ENCODE results near the gene EIF4G3. TPM values are rescaled to one million over a fixed set of nuclear protein-coding genes. Genes with fewer than 3 reads are reported as not detected.

Gene EIF4G3
- total RNA-seq, 2 experiments from 2014 or later, result 37.9 to 41.2 TPM

DNA sequence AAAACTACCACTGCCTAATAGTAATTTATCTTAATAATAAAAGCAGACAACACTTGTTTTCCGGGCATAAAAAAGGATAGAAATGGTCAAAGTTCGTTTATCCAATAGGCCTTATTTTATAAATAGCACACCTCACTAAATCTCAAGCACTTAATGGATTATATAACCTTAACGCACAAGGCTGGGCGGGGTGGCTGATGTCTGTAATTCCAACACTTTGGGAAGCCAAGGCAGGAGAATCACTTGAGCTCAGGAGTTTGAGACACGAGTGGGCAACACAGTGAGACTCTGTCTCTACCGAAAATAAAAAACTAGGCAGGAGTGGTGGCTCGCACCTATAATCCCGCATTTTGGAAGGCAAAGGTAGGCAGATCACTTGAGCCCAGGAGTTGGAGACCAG is 12.4 kb downstream of the EIF4G3 start:
- H3K4me3 Mint-ChIP-seq, result no peak overlapping the region
- peaks cover 42% of the 10 kb centered on the region for H3K36me3 Mint-ChIP-seq (ENCODE audit: low read depth)
- ChIA-PET POLR2A (no interaction called here), CTCF (interaction anchor here (2.4 kb wide), 1 partner anchor 31 kb away, joined by 9 read pairs; no protein-coding TSS in a partner anchor)
- peaks cover 14% of the 10 kb centered on the region for H3K4me1 Mint-ChIP-seq (ENCODE audit: low read depth)
- ATAC-seq (no peak), DNase-seq (no peak)
- no peaks in the 10 kb centered on the region for H3K27me3 Mint-ChIP-seq (ENCODE audit: low read depth)
- H3K27ac Mint-ChIP-seq, result no peak overlapping the region
- no peaks in the 10 kb centered on the region for H3K9me3 Mint-ChIP-seq (ENCODE audit: insufficient read depth)

GRCh38 chr1:21162740-21163464 is 13.8 kb downstream of the EIF4G3 start:
- DNase-seq (no peak), ATAC-seq (no peak)
- Mint-ChIP-seq H3K27ac (no peak overlapping the region), H3K9me3 (ENCODE audit: insufficient read depth) (no peaks in the 10 kb centered on the region), H3K27me3 (ENCODE audit: low read depth) (no peaks in the 10 kb centered on the region), H3K4me1 (ENCODE audit: low read depth) (peaks cover 22% of the 10 kb centered on the region), H3K36me3 (ENCODE audit: low read depth) (peaks cover 42% of the 10 kb centered on the region), H3K4me3 (no peak overlapping the region)
- ChIA-PET CTCF (interaction anchor here (0.7 to 2.4 kb wide), 5 partner anchors 9 to 466 kb away, joined by 3 to 9 read pairs (median 3); no protein-coding TSS in a partner anchor), POLR2A (no interaction called here)

- Mint-ChIP-seq H3K4me3 (no peak overlapping the region), H3K9me3 (ENCODE audit: insufficient read depth) (no peaks in the 10 kb centered on the region), H3K27ac (no peak overlapping the region), H3K36me3 (ENCODE audit: low read depth) (peaks cover 37% of the 10 kb centered on the region), H3K4me1 (ENCODE audit: low read depth) (peaks cover 32% of the 10 kb centered on the region), H3K27me3 (ENCODE audit: low read depth) (no peaks in the 10 kb centered on the region)
- POLR2A ChIA-PET, result no interaction called here
- ATAC-seq (no peak), DNase-seq (no peak)
- CTCF ChIA-PET, result interaction anchor here (0.6 to 2.4 kb wide), 2 partner anchors 12 to 33 kb away, joined by 3 to 9 read pairs; no protein-coding TSS in a partner anchor
Measured at GRCh38 chr1:21161842-21162241, 14.9 kb downstream of the EIF4G3 start.

GRCh38 chr1:21160263-21160796 is 16.4 kb downstream of the EIF4G3 start:
- H3K9me3 Mint-ChIP-seq (ENCODE audit: insufficient read depth), result no peaks in the 10 kb centered on the region
- CTCF ChIA-PET, result interaction anchor here (0.6 kb wide), 1 partner anchor 513 kb away, joined by 3 read pairs; no protein-coding TSS in a partner anchor
- peaks cover 34% of the 10 kb centered on the region for H3K36me3 Mint-ChIP-seq (ENCODE audit: low read depth)
- H3K27me3 Mint-ChIP-seq (ENCODE audit: low read depth), result no peaks in the 10 kb centered on the region
- DNase-seq, result no peak
- H3K4me1 Mint-ChIP-seq (ENCODE audit: low read depth), result peaks cover 32% of the 10 kb centered on the region
- POLR2A ChIA-PET, result no interaction called here
- ATAC-seq, result no peak
- no peak overlapping the region for H3K27ac Mint-ChIP-seq
- no peak overlapping the region for H3K4me3 Mint-ChIP-seq

DNA sequence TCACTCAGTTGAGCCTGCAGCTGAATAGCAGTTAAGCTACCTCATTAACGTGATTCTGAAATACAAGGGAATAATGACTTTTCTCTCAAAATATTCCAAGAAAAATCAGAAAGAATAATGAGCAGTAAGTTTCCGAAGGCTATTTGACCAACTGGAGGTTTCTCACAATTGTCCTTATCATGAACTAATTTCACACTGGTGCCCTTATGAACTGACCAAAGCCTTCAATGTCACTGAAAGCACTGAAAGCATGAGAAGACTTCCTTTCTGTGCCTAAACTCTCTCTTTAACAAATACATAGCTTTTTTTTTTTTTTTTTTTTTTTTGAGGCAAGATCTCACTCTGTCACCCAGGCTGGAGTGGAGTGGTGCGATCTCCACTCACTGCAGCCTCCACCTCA is 18.8 kb downstream of the EIF4G3 start:
- CTCF ChIA-PET, result no interaction called here
- H3K36me3 Mint-ChIP-seq (ENCODE audit: low read depth), result peaks cover 24% of the 10 kb centered on the region
- H3K9me3 Mint-ChIP-seq (ENCODE audit: insufficient read depth), result no peaks in the 10 kb centered on the region

DNA sequence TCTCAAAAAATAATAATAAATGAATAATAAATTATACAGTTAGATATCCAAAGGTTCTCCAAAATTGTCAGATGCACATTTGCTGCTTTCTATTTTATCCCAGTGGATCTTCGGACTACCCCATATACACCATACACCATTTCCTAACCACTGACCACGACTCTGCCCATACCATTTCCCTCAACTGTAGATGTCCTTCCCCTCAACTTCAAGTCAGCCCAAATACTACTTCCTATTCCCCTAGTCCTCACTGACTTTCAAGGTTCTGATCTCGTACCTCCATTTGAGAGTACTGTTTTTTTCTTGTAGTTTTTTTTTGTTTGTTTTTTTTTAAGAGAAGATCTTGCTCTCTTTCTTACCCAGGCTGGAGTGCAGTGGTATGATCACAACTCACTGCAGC is 19.6 kb downstream of the EIF4G3 start:
- Mint-ChIP-seq H3K9me3 (ENCODE audit: insufficient read depth) (no peaks in the 10 kb centered on the region), H3K4me3 (no peak overlapping the region), H3K27ac (no peak overlapping the region), H3K4me1 (ENCODE audit: low read depth) (peaks cover 28% of the 10 kb centered on the region), H3K27me3 (ENCODE audit: low read depth) (no peaks in the 10 kb centered on the region), H3K36me3 (ENCODE audit: low read depth) (peaks cover 23% of the 10 kb centered on the region)
- ATAC-seq (no peak), DNase-seq (no peak)
- CTCF ChIA-PET, result no interaction called here
- POLR2A ChIA-PET, result no interaction called here

More for the DNA sequence above, 18.8 kb downstream of the EIF4G3 start:
- DNase-seq (no peak), ATAC-seq (no peak)
- POLR2A ChIA-PET, result no interaction called here
- Mint-ChIP-seq H3K27me3 (ENCODE audit: low read depth) (no peaks in the 10 kb centered on the region), H3K4me1 (ENCODE audit: low read depth) (peaks cover 28% of the 10 kb centered on the region), H3K27ac (no peak overlapping the region), H3K4me3 (no peak overlapping the region)

DNA sequence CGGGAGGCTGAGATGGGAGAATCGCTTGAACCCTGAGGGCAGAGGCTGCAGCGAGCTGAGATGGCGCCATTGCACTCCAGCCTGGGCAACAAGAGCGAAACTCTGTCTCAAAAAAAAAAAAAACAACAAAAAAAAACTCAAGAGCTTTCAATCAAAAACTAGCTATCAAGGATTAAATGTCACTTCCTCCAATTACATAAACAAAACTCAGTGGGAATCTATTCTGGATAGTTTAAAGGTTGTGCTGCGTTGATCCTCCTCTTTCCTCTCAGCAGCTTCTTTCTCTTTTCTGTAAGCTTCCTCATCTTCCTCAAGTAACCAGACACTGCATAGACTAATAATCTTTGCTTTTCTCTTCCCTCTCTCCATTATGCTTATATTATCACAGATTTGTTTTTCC is 20.7 kb downstream of the EIF4G3 start:
- no peak for DNase-seq
- CTCF ChIA-PET, result interaction anchor here (1.1 kb wide), 1 partner anchor 11 kb away, joined by 3 read pairs; no protein-coding TSS in a partner anchor
- peaks cover 28% of the 10 kb centered on the region for H3K4me1 Mint-ChIP-seq (ENCODE audit: low read depth)
- H3K27me3 Mint-ChIP-seq (ENCODE audit: low read depth), result no peaks in the 10 kb centered on the region
- no peak for ATAC-seq
- H3K9me3 Mint-ChIP-seq (ENCODE audit: insufficient read depth), result no peaks in the 10 kb centered on the region
- no peak overlapping the region for H3K4me3 Mint-ChIP-seq
- peaks cover 20% of the 10 kb centered on the region for H3K36me3 Mint-ChIP-seq (ENCODE audit: low read depth)
- POLR2A ChIA-PET, result no interaction called here
- no peak overlapping the region for H3K27ac Mint-ChIP-seq

DNA sequence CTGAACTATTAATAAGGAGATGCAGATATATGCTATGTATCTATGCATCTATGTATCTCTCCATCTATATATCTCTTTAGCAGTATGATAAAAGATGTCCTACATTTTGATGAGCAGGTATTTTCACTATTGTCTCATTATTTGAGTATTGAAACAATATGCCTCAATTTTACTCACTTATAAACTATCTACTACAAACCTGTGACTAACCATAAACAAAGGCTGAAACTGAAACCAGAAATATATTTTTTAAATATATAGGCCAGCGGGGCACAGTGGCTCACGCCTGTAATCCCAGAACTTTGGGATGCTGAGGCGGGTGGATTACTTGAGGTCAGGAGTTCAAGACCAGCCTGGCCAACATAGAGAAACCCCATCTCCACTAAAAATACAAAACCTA is 22.0 kb downstream of the EIF4G3 start:
- no peak for ATAC-seq
- no peak overlapping the region for H3K4me3 Mint-ChIP-seq
- no peak overlapping the region for H3K27ac Mint-ChIP-seq
- no peak for DNase-seq
- H3K4me1 Mint-ChIP-seq (ENCODE audit: low read depth), result peaks cover 23% of the 10 kb centered on the region
- POLR2A ChIA-PET, result no interaction called here
- H3K9me3 Mint-ChIP-seq (ENCODE audit: insufficient read depth), result no peaks in the 10 kb centered on the region
- CTCF ChIA-PET, result no interaction called here
- peaks cover 15% of the 10 kb centered on the region for H3K36me3 Mint-ChIP-seq (ENCODE audit: low read depth)
- no peaks in the 10 kb centered on the region for H3K27me3 Mint-ChIP-seq (ENCODE audit: low read depth)

GRCh38 chr1:21153388-21153787 is 23.3 kb downstream of the EIF4G3 start:
- no peak for ATAC-seq
- no peak overlapping the region for H3K4me3 Mint-ChIP-seq
- H3K27ac Mint-ChIP-seq, result no peak overlapping the region
- peaks cover 17% of the 10 kb centered on the region for H3K36me3 Mint-ChIP-seq (ENCODE audit: low read depth)
- POLR2A ChIA-PET, result interaction anchor here (0.9 kb wide), 1 partner anchor 366 kb away, joined by 3 read pairs; the partner anchor contains the start of gene HP1BP3
- CTCF ChIA-PET, result no interaction called here
- H3K4me1 Mint-ChIP-seq (ENCODE audit: low read depth), result peaks cover 20% of the 10 kb centered on the region
- no peaks in the 10 kb centered on the region for H3K9me3 Mint-ChIP-seq (ENCODE audit: insufficient read depth)
- no peak for DNase-seq
- H3K27me3 Mint-ChIP-seq (ENCODE audit: low read depth), result no peaks in the 10 kb centered on the region

DNA sequence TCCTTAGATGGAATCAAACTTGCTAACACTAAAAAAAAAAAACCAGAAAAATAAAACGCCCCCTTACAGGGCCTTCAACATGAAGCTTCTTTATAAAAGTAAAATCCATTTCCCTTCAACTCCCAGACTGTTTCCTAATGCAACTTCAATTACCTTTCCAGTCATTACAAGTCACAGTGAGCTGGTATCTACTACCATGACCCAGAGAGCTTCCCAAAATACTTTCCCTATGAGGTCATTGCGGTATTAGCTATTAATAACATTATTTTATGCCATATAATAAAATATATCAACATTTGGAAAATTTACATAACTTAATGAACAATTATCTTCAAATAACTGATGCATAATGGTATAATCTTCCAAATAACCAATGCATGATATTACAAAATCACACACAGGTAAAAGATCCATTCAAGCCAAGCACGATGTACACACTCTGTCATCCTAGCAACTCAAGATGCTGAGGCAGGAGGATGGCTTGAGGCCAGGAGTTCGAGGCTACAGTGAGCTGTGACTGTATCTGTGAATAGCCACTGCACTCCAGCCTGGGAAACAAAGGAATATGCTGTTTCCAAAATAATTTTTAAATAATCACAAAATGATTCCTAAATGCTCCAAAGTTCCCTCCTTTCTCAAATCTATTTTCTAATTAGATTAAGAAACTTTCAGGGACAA is 24.1 kb downstream of the EIF4G3 start:
- peaks cover 12% of the 10 kb centered on the region for H3K4me1 Mint-ChIP-seq (ENCODE audit: low read depth)
- ChIA-PET CTCF (interaction anchor here (0.8 to 1.1 kb wide), 2 partner anchors 10 to 21 kb away, joined by 3 to 6 read pairs; no protein-coding TSS in a partner anchor), POLR2A (no interaction called here)
- ATAC-seq (no peak), DNase-seq (no peak)
- peaks cover 20% of the 10 kb centered on the region for H3K36me3 Mint-ChIP-seq (ENCODE audit: low read depth)
- no peak overlapping the region for H3K4me3 Mint-ChIP-seq
- H3K9me3 Mint-ChIP-seq (ENCODE audit: insufficient read depth), result no peaks in the 10 kb centered on the region
- no peak overlapping the region for H3K27ac Mint-ChIP-seq
- H3K27me3 Mint-ChIP-seq (ENCODE audit: low read depth), result no peaks in the 10 kb centered on the region

DNA sequence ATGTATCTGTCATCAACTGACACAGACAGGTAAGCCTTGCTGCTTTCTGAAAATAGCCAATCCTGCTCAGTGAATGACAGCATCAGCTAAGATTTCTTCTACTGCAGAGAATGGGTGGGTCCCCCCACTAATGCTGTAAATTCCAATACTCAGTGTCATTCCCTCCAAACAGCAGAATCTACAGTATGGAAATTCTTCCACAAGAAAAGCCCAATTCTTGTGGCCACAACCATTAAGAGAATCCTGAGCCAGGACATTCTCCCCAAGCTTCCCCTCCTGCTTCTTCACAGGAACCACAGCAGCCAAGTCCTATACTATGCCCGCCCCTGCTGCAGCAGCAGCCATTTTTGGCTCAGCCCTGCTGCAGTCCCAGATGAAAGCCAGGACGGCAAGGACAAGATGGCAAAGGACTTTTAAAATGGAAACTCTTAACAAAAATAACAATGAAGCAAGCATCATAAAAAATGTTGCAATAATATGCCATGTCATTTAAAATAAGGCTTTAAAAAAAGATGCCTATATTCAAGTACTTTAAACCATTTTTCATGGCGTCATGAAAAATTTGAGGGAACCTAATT is 26.8 kb downstream of the EIF4G3 start:
- Mint-ChIP-seq H3K27me3 (ENCODE audit: low read depth) (no peaks in the 10 kb centered on the region), H3K4me3 (no peak overlapping the region), H3K4me1 (ENCODE audit: low read depth) (no peaks in the 10 kb centered on the region), H3K9me3 (ENCODE audit: insufficient read depth) (no peaks in the 10 kb centered on the region), H3K36me3 (ENCODE audit: low read depth) (peaks cover 13% of the 10 kb centered on the region), H3K27ac (no peak overlapping the region)
- DNase-seq (no peak), ATAC-seq (no peak)
- POLR2A ChIA-PET, result no interaction called here
- CTCF ChIA-PET, result interaction anchor here (1.7 kb wide), 1 partner anchor 13 kb away, joined by 4 read pairs; no protein-coding TSS in a partner anchor

GRCh38 chr1:21149430-21149854 is 27.3 kb downstream of the EIF4G3 start:
- CTCF ChIA-PET, result interaction anchor here (1.7 kb wide), 1 partner anchor 14 kb away, joined by 4 read pairs; no protein-coding TSS in a partner anchor
- POLR2A ChIA-PET, result no interaction called here

More at GRCh38 chr1:21149430-21149854, 27.3 kb downstream of the EIF4G3 start:
- H3K27ac Mint-ChIP-seq, result no peak overlapping the region
- H3K27me3 Mint-ChIP-seq (ENCODE audit: low read depth), result no peaks in the 10 kb centered on the region
- no peaks in the 10 kb centered on the region for H3K9me3 Mint-ChIP-seq (ENCODE audit: insufficient read depth)
- no peaks in the 10 kb centered on the region for H3K4me1 Mint-ChIP-seq (ENCODE audit: low read depth)
- peaks cover 13% of the 10 kb centered on the region for H3K36me3 Mint-ChIP-seq (ENCODE audit: low read depth)
- DNase-seq, result no peak
- H3K4me3 Mint-ChIP-seq, result no peak overlapping the region
- ATAC-seq, result no peak
